GM04504 (cell line): ENCODE measurements around the gene LRRC10B.

ENCODE experiments used
- DNase-seq: peaks from one replicate; pipeline ENCODE4 v3.0.0-alpha.2; 2012; ENCODE audit warnings: low read depth

The LRRC10B gene

DNA sequence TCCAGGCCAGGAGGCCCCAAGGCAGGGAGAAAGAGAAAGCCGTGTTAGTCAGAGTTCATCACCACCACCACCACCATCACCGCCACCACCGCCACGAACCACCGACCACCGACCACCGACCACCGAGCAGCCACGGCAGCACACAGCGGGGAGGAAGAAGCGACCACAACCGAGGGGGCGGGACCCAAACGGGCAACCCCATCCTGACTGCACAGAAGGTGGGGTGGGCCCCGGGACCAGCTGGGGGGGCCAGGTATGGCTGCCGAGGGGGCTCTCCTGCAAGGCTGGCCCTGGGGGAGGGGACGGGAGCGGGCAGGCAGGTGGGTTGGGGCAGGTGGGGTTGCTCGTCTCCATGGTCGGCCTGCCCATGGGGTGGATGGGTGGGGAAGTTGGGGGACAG is 38.1 kb downstream of the LRRC10B start:
- DNase-seq, result no peak

DNA sequence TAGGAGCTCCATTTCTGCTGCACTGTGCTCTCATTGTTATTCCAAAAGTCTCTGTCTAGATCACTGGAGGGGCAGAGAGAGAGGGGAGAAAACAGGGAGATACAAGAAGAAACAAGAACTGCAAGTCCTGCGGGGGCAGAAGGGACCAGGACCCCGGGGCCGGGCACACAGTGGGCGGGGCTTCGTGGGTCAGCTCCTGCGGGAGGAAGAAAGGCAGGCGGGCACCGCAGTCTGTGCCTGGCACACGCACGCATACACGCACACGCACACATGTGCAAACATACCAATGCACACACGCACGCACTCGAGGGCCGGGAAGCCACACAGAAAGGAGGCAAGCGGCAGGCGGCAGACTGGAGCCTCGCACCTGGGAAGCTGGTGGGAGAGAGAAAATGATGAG is 38.7 kb downstream of the LRRC10B start:
- DNase-seq, result no peak

DNA sequence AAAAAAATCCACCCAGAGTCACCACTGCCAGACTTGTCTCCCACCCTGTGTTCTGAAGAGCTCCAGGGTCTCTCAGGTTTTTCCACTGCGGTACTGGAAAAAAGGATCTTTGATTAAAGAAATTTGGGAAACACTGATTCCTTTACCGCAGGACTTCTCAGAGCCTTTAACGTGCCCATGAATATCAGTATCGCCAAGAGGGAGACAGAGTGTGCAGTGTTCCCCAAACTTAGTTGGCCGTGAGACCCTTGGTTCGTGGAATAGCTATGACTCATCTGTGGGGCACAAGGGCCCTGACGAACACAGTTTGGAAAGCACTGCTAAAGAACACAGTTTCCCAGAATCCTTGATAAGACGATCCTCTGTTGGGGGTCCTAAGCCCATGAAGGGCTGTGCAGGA is 40.6 kb downstream of the LRRC10B start:
- DNase-seq, result no peak

DNA sequence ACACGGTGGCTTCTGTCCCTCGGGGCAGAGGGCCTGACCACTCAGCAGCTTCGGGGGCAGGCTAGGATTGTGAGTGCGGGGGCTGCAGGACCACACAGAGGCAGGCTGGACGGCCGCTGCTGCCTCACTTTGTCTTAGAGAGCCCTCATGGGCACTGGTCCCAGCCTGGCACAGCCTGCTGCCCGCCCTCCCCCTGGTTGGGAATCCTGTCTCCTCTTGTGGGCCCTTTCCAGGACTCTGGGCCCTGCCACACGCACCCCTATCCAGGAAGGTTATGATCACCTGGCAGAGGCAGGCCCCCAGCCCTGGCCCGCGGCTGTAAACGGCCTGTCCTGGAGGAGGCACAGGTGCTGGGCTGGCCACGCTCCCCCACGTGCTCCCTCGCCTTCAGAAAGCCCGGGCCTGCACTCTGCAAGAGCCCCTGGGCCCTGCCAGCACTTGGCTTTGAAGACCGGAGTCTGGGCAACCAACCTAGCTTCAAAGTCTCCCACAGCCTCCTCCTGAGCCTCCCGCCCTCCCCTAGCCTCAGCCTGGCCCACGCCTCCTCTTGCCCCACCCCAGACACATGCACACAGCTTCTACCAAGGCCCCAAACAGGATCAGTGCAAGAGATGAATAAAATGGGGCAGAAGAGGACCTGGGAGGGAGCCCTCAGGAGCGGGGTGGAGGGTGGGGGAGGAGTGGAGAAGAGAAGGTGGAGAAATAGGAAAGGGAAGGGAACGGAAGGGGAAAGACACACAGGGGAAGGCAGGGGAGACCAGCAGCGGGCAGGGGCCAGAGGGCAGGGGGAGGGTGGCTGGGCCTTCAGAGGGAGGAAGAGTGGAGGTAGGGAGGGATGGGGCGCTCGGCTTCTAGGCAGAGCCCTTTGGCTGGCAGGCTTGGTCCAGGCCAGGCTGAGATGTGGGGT is 41.4 kb downstream of the LRRC10B start:
- no peak for DNase-seq

DNA sequence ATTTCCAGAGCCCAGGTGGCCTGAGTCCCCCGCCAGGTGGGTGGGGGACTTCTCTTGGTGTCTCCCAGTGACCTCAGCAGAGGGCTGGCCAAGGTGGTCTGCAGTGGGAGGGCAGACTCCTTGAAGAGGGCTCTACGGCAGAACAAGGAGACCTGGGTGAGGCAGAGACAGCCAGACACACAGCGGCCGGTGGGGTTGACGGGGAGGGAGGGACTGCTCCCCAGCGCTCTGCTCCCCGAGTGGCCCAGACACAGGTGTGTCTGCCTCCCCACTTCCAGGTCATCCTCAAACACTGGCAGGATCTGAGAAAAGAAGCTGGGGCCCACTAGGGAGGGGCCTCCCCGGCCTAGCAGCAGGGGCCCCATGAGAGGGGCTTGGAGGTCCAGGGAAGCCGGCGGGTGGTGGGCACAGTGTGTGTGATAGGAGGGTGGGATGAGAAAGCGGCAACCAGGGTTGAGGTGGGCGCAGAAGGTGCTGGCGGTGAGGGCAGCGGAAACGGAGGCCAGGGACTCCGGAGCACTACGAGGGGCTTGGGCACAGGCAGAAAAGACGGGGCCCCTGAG is 42.2 kb downstream of the LRRC10B start:
- DNase-seq, result no peak

DNA sequence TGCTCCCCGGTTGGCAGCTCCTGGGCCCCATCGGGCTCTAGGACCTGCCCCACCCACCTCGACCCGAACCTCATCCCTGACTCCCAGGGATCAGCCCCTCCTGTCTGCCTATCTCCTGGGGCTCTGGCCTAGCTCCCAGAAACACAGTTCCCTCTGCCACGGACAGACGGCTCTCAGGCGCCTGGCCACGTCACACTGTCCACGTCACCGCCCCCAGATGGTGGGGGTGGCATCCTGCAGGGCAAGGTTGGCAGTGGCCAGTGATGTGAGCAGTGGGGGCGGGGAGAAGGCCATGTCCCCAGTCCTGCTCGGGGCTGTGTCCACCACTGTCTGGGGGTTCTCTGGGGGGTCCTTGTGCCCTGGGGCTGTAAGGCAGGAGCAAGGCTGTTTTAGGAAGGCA is 43.1 kb downstream of the LRRC10B start:
- no peak for DNase-seq

DNA sequence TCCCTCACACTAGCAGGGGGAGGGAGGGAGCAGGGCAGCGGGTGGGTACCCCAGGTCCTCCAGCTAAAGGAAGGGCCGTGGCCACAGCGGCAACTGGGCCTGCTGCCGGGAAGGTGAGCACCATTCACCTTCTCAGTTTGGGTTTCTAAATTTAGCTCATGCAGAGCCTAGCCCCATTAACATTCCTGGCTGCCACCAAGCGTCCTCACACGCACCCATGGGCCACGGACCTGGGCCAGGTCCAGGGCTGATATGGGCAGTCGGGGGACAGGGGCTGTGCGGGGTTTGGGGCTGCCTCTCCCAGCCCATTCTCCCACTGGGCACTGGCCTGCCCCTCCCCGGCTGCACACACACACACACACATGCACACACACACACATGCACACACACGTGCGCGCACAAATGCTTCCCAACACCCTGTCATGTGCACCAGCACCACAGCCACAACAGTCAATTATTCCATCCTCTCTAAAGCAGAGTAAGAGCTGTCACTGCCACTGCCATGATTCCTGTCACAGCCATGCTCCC is 43.6 kb downstream of the LRRC10B start:
- no peak for DNase-seq

DNA sequence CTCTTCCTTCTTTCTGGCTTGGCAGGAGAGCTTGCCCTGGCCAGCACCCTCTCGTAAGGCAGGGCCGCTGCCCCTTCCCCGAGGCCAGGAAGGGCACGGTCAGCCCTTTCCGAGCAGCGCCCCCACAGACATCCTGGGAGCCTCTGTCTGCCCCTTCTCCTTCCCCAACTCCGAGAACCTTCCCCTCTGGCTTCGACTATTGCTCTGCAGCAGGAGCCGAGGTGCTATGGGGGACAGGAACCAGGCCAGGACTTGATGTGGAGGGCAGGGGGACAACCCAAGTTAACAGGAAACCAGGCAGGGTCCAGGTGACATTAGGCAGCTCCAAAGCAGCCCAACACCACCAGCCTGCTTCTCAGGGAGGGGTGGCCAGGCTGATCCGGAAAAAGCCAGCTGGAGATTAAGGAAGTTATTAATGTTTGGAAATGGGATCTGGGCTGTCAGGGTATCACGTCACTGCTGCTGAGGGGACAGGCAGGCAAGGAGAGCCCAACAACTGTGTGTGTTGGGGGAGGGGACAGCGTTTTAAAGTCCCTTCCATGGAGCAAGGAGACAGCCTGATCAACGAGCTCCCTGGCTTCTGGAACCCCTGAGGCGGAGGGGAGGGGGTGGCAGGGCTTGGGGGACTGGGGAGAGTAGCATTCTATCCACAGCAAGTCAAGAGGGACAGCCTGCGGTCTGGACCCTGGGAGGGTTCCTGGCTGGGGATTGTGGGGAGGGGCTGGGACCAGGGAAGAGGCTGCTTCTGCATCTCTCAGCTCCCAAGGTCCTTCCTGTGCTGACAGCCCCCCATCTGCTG is 45.0 kb downstream of the LRRC10B start:
- DNase-seq, result no peak

DNA sequence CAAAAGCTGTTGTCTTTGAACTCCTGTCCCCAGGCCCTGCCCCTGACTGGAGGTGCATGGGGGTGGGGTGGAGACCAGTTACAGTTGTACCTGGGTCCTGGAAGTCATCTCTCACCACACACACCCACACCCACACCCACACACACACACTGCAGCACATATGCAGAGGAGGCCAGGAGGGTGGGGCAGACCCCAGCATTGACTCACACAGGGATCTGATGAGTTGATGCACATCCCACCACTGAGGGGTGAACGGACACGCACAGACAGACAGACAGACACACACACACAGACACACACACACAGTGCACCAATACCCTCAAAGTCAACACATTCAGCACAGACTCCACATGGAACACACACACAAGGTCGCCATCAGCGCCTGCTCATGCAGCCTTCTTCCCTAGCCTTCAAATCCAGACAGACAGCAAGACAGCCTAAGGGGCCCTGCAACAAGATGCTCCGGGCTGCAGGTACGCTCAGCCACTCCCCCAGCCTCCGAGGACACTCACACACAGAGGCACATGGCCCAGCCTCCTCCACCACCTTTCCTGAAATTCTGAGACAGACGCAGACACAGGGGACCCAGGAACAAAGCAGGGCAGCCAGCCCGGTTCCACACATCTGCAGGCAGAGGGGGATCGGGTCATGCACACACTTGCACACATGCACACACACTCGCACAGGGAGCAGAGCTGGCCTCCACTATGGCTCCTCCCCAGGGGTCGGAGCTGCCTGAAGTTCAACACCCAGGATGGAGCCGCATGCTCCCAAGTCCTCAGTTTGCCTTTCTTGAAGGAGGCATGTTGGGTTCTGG is 45.8 kb downstream of the LRRC10B start:
- no peak for DNase-seq

DNA sequence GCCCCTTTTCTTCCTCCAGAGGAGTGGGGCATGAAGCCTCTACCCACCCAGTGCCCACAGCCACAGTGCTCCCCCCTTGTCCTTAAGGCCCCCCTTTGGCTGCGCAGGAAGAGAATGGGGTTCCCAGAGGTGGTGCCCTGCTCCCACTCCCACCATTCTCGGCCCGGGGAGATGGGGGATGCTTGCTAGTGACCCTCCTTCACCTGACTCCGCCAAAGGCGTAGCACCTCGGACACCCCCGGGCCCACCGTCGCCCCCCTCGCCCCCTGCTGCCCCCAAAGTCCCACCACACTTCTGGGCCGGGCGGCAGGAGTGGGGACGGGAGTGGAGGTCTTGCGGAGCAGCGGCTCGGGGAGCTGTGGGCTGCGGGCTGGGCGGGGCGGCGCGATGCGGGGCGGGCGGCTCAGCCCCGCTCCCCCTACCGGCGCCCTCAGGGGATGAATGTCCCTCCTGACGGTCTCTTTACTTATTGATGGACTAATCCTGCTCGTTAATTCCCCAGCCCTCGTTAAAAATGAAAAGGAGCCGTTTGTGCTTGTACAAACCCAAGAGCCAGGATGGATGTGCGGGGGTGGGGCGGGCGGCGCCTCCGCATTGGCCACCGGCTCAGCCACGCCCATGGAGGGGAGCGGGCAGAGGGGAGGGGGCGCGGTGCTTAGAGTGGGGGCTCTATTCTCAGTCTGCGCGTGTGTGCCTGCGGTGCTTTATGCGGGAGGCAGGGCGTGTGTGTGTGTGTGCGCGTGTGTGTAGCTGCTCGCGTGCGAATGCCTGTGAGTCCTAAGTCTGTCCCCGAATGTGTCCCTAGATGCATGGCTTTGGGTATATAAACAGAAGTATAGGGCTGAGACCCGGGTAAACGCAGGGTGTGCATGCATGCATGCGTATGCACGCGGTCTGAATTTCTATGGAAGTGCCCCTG is 46.8 kb downstream of the LRRC10B start:
- no peak for DNase-seq

DNA sequence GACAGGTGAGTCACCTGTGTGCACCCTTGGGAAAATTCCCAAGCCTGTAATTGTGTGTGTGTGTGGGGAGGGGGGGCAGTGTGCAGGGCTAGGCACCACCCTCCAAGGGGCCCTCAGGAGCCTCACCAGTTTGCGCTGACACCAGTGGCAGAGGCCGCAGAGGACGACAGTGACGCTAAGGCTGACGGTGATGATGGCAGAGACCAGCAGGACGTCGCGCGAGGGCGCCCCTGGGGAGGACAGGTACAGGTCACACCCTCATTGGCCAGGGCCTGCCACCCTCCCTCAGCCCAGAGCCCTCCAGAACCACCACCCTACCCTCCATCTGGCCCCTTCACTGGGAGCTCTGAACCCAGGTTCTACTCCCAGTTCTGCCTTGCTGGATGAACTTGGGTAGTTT is 47.4 kb downstream of the LRRC10B start:
- no peak for DNase-seq

DNA sequence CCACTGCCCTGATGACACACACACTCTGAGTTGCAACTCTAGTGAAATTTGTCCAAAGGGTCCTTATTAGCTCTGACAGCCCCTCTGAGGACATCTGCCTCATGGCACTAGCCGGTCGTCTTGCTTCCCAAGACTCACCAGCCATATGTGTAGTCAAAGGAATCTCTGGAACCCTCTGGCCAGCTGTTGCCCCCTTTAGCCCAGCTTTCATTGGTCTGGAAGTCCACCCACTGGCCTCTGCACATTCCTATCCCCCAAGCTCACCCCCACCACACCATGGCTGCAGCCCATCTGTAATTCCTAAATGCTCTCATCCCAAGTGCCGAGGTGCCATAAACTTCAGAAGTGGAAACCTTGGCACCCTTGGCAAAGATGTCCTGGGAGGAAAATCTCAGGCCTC is 48.1 kb downstream of the LRRC10B start:
- DNase-seq, result no peak
